ENCODE results near the gene GLIS1.

GLIS1 gene

DNA sequence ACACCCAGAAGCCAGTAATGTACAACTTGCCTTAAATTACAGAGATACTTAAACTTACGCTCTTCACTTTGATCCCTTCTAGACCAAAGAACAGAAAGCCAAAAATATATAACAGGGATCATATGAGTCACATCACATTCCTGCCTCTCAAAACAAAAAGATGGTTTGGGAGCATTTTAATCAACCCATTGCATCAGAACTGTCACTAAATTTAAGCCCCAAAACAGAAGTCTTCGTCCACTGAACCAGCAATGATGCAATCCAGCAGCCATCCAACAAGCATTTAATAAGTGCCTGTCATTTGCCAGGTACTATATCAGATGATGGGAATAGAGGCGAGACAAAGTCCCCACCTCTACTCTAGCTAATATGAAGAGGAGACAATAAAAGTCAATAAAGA lies 42.7 kb upstream of the GLIS1 start:
- Histone ChIP-seq H2AFZ (ENCODE audit: low read length) (no peak overlapping the region), H3K36me3 (replicated peaks; ENCODE audit: insufficient read depth, low read length) (no peaks in the 10 kb centered on the region; the same call in 1 of the 2 replicates), H3K27me3 (replicated peaks; ENCODE audit: insufficient read depth, low read length) (no peaks in the 10 kb centered on the region), H3K27ac (ENCODE audit: low read length) (no peak overlapping the region), H3K4me2 (ENCODE audit: low read depth, low read length) (no peak overlapping the region), H3K79me2 (ENCODE audit: low read length) (no peaks in the 10 kb centered on the region), H3K9me3 (replicated peaks; ENCODE audit: insufficient read depth, low read length) (no peaks in the 10 kb centered on the region), H3K9ac (ENCODE audit: low read length) (no peak overlapping the region), H3K9me2 (replicated peaks; ENCODE audit: insufficient read depth, low read length) (no peaks in the 10 kb centered on the region), H4K20me1 (ENCODE audit: insufficient read depth, low read length) (no peaks in the 10 kb centered on the region), H3F3A (ENCODE audit: insufficient read depth, low read length) (no peaks in the 10 kb centered on the region), H3K4me3 (ENCODE audit: low read length) (no peak overlapping the region), H3K4me1 (ENCODE audit: low read length) (no peaks in the 10 kb centered on the region)
- TF ChIP-seq EZH2phosphoT487 (IDR thresholded peaks at IDR 0.05; ENCODE audit: low read length) (no peak), EZH2 (optimal IDR thresholded peaks at IDR 0.05; ENCODE audit: low read depth, low read length) (no peak)
- TF ChIP-seq, protein P1, sequence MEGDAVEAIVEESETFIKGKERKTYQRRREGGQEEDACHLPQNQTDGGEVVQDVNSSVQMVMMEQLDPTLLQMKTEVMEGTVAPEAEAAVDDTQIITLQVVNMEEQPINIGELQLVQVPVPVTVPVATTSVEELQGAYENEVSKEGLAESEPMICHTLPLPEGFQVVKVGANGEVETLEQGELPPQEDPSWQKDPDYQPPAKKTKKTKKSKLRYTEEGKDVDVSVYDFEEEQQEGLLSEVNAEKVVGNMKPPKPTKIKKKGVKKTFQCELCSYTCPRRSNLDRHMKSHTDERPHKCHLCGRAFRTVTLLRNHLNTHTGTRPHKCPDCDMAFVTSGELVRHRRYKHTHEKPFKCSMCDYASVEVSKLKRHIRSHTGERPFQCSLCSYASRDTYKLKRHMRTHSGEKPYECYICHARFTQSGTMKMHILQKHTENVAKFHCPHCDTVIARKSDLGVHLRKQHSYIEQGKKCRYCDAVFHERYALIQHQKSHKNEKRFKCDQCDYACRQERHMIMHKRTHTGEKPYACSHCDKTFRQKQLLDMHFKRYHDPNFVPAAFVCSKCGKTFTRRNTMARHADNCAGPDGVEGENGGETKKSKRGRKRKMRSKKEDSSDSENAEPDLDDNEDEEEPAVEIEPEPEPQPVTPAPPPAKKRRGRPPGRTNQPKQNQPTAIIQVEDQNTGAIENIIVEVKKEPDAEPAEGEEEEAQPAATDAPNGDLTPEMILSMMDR (IDR thresholded peaks at IDR 0.05; ENCODE audit: low read length) = no peak
- DNase-seq = no peak

DNA sequence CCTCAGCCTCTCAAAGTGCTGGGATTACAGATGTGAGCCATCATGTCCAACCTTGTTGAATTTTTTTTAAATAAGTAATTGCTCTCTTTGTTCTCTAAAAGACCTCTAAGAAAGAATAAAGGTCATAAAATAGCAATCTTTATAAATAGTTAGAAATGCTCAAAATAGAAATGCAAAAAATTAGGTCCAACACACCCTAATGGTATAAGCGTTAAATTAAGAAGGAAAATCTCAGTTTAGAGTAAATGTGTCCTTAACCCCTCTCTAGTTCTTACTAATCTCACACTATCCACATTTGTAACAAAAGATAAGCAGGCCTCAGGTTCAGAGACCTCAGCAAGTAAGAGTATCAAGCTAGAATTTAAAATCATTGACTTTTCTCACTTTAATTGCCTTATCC lies 38.3 kb upstream of the GLIS1 start:
- Histone ChIP-seq H4K20me1 (ENCODE audit: insufficient read depth, low read length) (no peaks in the 10 kb centered on the region), H3K4me1 (ENCODE audit: low read length) (no peaks in the 10 kb centered on the region), H3K79me2 (ENCODE audit: low read length) (no peaks in the 10 kb centered on the region), H3K27ac (ENCODE audit: low read length) (no peak overlapping the region), H3K9me3 (replicated peaks; ENCODE audit: insufficient read depth, low read length) (no peaks in the 10 kb centered on the region), H3K4me2 (ENCODE audit: low read depth, low read length) (no peak overlapping the region), H3K9ac (ENCODE audit: low read length) (no peak overlapping the region), H3K36me3 (replicated peaks; ENCODE audit: insufficient read depth, low read length) (no peaks in the 10 kb centered on the region), H3K27me3 (replicated peaks; ENCODE audit: insufficient read depth, low read length) (no peaks in the 10 kb centered on the region), H3F3A (ENCODE audit: insufficient read depth, low read length) (no peaks in the 10 kb centered on the region), H2AFZ (ENCODE audit: low read length) (no peak overlapping the region), H3K4me3 (ENCODE audit: low read length) (no peak overlapping the region), H3K9me2 (replicated peaks; ENCODE audit: insufficient read depth, low read length) (no peaks in the 10 kb centered on the region)
- DNase-seq = no peak
- TF ChIP-seq, protein P1 (IDR thresholded peaks at IDR 0.05; ENCODE audit: low read length) = no peak
- TF ChIP-seq EZH2phosphoT487 (IDR thresholded peaks at IDR 0.05; ENCODE audit: low read length) (no peak), EZH2 (optimal IDR thresholded peaks at IDR 0.05; ENCODE audit: low read depth, low read length) (no peak)

DNA sequence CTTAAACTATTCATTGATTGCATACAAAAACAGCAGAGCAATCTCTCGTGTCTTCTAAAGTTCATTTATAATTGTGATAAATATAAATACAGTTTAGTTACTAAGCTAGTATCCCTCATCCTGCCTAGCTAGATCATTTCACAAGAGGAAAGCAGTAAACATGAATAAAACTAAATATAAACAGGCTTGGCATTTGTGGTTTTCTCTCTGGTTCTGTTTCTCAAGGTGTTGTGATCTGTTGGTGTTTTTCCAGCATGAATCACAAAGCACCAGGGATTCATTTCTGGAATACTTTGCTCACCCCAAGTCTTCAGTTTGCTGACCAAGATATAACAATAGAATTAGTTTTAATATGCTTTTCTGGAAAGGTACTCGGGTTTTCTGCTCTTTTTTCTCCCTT lies 32.7 kb upstream of the GLIS1 start:
- H3K9ac ChIP-seq (ENCODE audit: low read length) = no peak overlapping the region
- peaks cover 2% of the 10 kb centered on the region; the same call in 1 of the 2 replicates for H3K4me1 ChIP-seq (ENCODE audit: low read length)
- no peaks in the 10 kb centered on the region for H4K20me1 ChIP-seq (ENCODE audit: insufficient read depth, low read length)
- H3K36me3 ChIP-seq (replicated peaks; ENCODE audit: insufficient read depth, low read length) = no peaks in the 10 kb centered on the region
- H3K9me3 ChIP-seq (replicated peaks; ENCODE audit: insufficient read depth, low read length) = no peaks in the 10 kb centered on the region
- no peaks in the 10 kb centered on the region for H3K79me2 ChIP-seq (ENCODE audit: low read length)
- no peak overlapping the region for H2AFZ ChIP-seq (ENCODE audit: low read length)
- H3K27me3 ChIP-seq (replicated peaks; ENCODE audit: insufficient read depth, low read length) = no peaks in the 10 kb centered on the region
- H3K4me2 ChIP-seq (ENCODE audit: low read depth, low read length) = no peak overlapping the region
- TF ChIP-seq, protein P1 (IDR thresholded peaks at IDR 0.05; ENCODE audit: low read length) = no peak
- TF ChIP-seq EZH2 (optimal IDR thresholded peaks at IDR 0.05; ENCODE audit: low read depth, low read length) (no peak), EZH2phosphoT487 (IDR thresholded peaks at IDR 0.05; ENCODE audit: low read length) (no peak)
- no peak for DNase-seq
- H3K9me2 ChIP-seq (replicated peaks; ENCODE audit: insufficient read depth, low read length) = no peaks in the 10 kb centered on the region
- no peak overlapping the region for H3K4me3 ChIP-seq (ENCODE audit: low read length)
- no peak overlapping the region for H3K27ac ChIP-seq (ENCODE audit: low read length)
- peaks cover 4% of the 10 kb centered on the region; the same call in 1 of the 2 replicates for H3F3A ChIP-seq (ENCODE audit: insufficient read depth, low read length)
